Upper lobe of right lung (tissue), 1 donor: ENCODE results near the gene RPS21. TPM values are rescaled to one million over a fixed set of nuclear protein-coding genes. Genes with fewer than 3 reads are reported as not detected.

ENCODE experiments used
- ATAC-seq: fragments of 200-7000 bp; cut with Tn5 transposase; one replicate; pipeline ENCODE4 v1.9.1; 2020; ENCODE audit warnings: mild to moderate bottlenecking, moderate library complexity
- DNase-seq: peaks from one replicate; pipeline ENCODE4 v3.0.0-alpha.2; 2020
- H3K27ac ChIP-seq: fragments of 200-600 bp; one replicate; pipeline ENCODE4 v1.8.0; 2022
- H3K27me3 ChIP-seq: fragments of 200-600 bp; one replicate; pipeline ENCODE4 v1.8.0; 2022; ENCODE audit warnings: mild to moderate bottlenecking
- H3K36me3 ChIP-seq: fragments of 200-600 bp; one replicate; pipeline ENCODE4 v1.8.0; 2022
- H3K4me1 ChIP-seq: fragments of 200-600 bp; one replicate; pipeline ENCODE4 v1.8.0; 2022
- H3K4me3 ChIP-seq: fragments of 200-600 bp; one replicate; pipeline ENCODE4 v1.8.0; 2022; ENCODE audit warnings: mild to moderate bottlenecking
- H3K9me3 ChIP-seq: fragments of 200-600 bp; one replicate; pipeline ENCODE4 v1.8.0; 2022
- intact Hi-C: fragments of 100-400 bp; cut with DNase I; formaldehyde crosslinking; loops from one replicate; pipeline ENCODE4 v1.11.0; 2022
- total RNA-seq: library from RNA; stranded (reverse); fragmentation: NEBNext Ultra II Directional; extraction: Animal tissue kit (Norgen Biotek cat#: 25700); gene quantifications from one replicate; pipeline ENCODE4 v1.2.1, GENCODE V29; 2021
- TF ChIP-seq, protein P1 (sequence below): fragments of 200-600 bp; IDR thresholded peaks from one replicate; pipeline ENCODE4 v1.8.0; 2022; ENCODE audit warnings: antibody characterized with exemption
- donor health status: DM: no; HTN: yes; CAD: no; lungs with severe emphysema.

RPS21 gene
- total RNA-seq, 1 donor from 2014 or later = 1,050 TPM

DNA sequence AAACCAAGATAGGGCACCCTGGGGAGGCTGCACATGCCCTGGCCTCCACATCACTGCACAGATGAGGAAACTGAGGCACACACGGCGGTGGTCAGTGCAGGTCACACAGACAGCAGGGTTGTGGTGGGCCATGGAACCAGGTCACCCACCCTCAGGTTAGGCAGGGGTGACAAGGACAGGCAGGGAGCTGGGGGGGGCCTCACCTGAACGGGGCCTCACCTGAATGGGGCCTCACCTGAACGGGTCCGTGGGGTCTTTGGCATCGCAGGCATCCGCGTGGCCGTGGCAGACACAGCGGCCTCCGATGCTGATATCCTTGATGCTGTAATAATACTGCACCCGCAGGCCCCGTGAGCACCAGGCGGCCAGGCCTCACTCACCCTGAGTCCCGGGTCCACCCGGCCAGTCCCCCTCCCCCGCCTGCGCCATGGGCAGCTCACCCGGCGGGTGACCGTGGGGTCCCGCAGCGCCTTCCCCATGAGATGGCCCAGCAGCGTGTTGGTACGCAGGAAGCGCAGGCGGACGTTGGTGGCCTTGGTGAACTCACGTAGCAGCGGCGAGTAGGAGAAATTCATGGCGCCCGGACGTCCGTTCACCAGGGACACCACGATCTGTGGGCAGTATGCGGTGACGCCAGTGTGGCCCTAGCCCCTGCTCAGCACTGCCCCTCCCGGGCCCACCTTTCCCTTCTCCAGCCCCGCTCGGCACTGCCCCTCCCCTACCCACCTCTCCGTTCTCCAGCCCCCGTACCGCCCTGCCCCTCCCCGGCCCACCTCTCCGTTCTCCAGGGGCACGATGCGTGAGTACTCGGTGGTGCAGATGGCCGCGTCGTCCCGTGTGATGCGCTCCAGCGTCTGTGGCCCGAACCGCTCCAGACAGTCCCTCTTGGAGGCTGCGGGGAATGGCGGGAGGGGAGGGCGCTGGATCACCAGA is 35.2 kb upstream of the RPS21 start:
- TF ChIP-seq, protein P1, sequence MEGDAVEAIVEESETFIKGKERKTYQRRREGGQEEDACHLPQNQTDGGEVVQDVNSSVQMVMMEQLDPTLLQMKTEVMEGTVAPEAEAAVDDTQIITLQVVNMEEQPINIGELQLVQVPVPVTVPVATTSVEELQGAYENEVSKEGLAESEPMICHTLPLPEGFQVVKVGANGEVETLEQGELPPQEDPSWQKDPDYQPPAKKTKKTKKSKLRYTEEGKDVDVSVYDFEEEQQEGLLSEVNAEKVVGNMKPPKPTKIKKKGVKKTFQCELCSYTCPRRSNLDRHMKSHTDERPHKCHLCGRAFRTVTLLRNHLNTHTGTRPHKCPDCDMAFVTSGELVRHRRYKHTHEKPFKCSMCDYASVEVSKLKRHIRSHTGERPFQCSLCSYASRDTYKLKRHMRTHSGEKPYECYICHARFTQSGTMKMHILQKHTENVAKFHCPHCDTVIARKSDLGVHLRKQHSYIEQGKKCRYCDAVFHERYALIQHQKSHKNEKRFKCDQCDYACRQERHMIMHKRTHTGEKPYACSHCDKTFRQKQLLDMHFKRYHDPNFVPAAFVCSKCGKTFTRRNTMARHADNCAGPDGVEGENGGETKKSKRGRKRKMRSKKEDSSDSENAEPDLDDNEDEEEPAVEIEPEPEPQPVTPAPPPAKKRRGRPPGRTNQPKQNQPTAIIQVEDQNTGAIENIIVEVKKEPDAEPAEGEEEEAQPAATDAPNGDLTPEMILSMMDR = no peak
- intact Hi-C loops = no loop called here

DNA sequence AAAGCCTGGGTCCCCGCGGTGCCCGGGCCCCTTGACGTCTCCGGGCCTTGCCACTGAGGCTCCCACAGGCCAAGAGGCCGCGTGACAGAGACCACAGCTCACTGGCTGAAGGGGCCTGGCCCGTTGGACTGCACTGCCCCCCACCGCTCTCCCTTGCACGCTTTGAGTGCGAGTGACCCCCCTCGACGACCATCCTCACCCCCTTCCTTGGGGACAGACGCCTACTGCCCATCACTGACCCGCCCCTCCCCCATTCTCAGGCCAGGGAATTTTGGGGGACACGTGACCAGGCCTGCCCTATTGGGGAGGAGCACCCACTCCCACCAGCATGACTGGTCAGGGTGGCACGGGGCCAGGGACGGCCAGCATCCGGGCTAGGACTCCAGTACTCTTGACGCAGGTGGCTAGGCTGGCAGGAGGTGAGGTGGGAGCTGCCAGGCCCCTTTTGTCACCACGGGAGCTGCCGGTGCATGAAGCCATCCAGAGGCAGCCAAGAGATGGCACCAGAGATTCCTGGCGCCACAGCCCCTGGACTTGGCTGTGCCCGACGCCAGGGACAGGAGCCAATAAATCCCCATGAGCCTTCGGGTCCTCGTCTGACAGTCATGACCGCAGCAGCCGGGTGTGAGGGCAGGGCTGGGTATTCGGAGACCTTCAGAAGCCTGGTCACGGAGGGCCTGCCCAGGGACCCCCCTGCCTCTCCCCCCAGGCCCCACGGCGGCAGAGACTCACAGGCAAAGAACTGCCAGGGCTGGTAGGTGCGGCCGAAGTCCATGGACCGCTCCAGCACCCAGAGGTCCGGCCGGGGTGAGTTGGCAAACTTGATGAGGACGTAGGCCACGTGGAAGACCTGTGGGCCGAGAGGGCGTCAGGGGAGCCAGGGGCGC is 34.3 kb upstream of the RPS21 start:
- DNase-seq (no peak), ATAC-seq (no peak)
- Histone ChIP-seq H3K27ac (peak overlapping the region; percentile 11), H3K4me1 (peaks cover 42% of the 10 kb centered on the region), H3K9me3 (no peaks in the 10 kb centered on the region), H3K4me3 (no peak overlapping the region), H3K27me3 (no peaks in the 10 kb centered on the region), H3K36me3 (peaks cover 11% of the 10 kb centered on the region)
- intact Hi-C loops = no loop called here
- TF ChIP-seq, protein P1 = peak; percentile 13

More for the DNA sequence above, 35.2 kb upstream of the RPS21 start:
- no peaks in the 10 kb centered on the region for H3K27me3 ChIP-seq
- peaks cover 33% of the 10 kb centered on the region for H3K4me1 ChIP-seq
- H3K4me3 ChIP-seq = no peak overlapping the region
- peaks cover 11% of the 10 kb centered on the region for H3K36me3 ChIP-seq
- no peaks in the 10 kb centered on the region for H3K9me3 ChIP-seq
- ATAC-seq (no peak), DNase-seq (no peak)
- peak overlapping the region; percentile 11 for H3K27ac ChIP-seq

DNA sequence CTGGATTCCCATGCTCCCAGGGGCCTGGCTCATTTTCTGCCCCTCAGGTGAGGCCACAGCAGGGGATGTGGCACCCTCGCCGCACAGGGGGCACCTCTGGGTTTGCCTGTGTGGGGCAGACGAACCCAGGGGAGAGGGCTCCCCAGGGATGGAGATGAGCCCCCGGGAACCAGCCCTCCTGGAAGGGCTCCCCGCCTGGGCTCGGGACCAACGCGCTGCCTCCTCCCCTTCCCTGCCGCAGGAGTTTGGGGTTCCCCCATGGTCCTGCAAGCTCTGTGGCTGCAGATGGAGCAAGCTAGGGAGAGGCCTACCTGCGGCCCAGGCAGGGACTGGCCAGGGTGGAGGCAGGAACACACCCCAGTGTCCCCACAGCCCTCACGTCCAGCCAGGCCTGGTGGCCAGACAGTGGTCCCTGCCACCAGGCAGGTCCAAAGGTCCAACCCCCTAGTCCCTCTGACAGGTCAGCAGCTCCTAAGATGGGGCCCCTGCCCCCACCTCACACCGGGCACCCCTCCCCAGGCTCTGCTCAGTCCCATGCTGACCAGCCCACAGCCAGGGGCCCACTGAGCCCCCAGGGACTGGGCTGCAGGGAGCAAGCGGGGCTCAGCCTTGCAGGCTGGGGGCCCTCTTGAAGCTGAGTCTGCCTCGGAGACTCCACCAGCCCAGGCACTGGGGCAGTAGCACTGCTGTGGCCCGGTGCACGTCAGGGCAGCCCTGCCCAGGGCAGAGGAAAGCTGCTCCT is 33.4 kb upstream of the RPS21 start:
- H3K36me3 ChIP-seq = peaks cover 11% of the 10 kb centered on the region
- H3K4me1 ChIP-seq = peaks cover 50% of the 10 kb centered on the region
- TF ChIP-seq, protein P1 = no peak
- H3K27me3 ChIP-seq = no peaks in the 10 kb centered on the region
- no peak overlapping the region for H3K4me3 ChIP-seq
- intact Hi-C loops = no loop called here
- H3K9me3 ChIP-seq = no peaks in the 10 kb centered on the region
- H3K27ac ChIP-seq = peak overlapping the region; percentile 11
- DNase-seq (no peak), ATAC-seq (no peak)

DNA sequence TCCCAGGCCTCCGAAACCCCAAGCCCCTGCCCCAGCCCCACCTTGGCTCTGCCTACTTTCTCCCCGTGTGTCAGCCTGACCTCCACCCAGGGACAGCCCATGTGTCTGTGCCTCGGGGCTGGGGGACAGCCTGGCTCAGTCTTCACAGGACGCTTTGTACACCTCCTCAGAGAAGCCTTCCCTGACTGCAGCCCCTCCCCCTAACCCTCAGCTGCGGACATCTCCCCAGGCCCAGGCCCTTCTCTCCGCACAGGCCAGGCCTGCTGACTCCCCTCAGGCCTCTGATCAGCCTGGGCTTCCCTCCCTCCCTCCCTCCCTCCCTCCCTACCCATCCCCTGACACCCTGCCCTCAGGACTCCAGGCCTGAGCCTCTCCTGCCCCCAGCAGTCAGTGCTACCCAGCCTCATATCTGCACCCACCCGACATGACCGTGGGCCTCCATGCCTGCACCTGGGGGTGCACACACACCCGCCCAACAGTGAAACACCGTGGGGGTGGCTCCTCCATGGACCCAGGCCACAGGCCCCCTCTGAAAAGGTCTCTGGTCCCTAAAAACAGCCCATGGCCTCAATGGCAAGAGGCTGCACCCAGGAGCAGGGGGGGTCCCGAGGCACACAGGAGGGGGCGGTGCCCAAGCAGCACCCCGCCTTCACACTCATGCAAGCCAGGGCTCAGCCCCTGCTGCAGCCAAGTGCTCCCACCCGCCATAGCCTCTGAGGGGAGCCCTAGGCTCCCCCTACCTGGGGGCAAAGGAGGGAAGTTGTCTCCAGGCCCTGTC is 32.7 kb upstream of the RPS21 start:
- Histone ChIP-seq H3K4me1 (peaks cover 58% of the 10 kb centered on the region), H3K9me3 (no peaks in the 10 kb centered on the region), H3K27ac (peak overlapping the region; percentile 83), H3K36me3 (peaks cover 11% of the 10 kb centered on the region), H3K4me3 (no peak overlapping the region), H3K27me3 (no peaks in the 10 kb centered on the region)
- no peak for ATAC-seq
- TF ChIP-seq, protein P1 = no peak
- no peak for DNase-seq
- intact Hi-C loops = no loop called here
